ENCODE results near the gene MAPK11.

DNA sequence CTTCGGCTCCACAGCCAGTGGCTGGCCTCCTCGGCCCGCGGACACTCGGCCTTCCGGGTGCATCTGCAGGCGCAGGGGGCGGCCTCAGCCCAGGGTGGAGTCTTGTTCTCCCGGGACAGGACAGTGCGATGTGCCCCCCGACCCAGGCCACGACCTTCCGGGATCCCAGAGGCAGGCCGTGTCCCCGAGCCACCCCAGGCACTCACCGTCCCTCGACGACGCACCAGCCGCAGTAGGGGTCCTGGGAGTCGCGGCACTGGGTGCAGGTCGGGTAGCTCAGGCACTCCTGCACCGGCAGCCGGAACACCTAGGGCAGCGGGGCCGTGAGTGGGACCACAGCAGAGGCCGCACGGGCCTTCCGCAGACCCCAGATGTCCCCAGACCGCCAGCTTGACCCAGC lies 17.6 kb upstream of the MAPK11 start:
- TF ChIP-seq POLR2A (IDR thresholded peaks at IDR 0.05) = no peak
- no peak for TF ChIP-seq POLR2AphosphoS5 (IDR thresholded peaks at IDR 0.05)

Data from prostate gland (tissue), 1 donor.